T-cell (primary cell): Measurements from ENCODE around the gene GPR6. TPM values are rescaled to one million over a fixed set of nuclear protein-coding genes. Genes with fewer than 3 reads are reported as not detected.

ENCODE experiments used
- ATAC-seq, 4 experiments: fragments of 200-7000 bp in 3 of 4; fragments of 150-1000 bp in 1 of 4; cut with Tn5 transposase; replicated peaks in 1 of 4; 1 replicate in 3 of 4; 2 replicates in 1 of 4; pipeline ENCODE4 v1.10.0; 2021; ENCODE audit warnings: moderate library complexity in 3 of 4, mild to moderate bottlenecking in 2 of 4, moderate number of reproducible peaks in 1 of 4
- CTCF ChIA-PET, 2 donors: fragments of 300-600 bp; sonication (Branson Sonifier 250); formaldehyde crosslinking; loops; one replicate each; lab custom pipeline; 2022; ENCODE audit warnings: antibody characterized with exemption in 2 of 2; lab: Charles Lee
- POLR2A ChIA-PET, 2 donors: fragments of 300-600 bp; sonication (Branson Sonifier 250); formaldehyde crosslinking; loops; one replicate each; lab custom pipeline; 2022; ENCODE audit warnings: antibody characterized with exemption in 2 of 2; lab: Charles Lee
- DNase-seq, 35 experiments: peaks; one replicate each; pipeline versions ENCODE4 v3.0.0 to v3.0.0-alpha.2; 2013 to 2023
- H3K27ac ChIP-seq: one replicate; pipeline ENCODE4 v1.5.1; 2013; ENCODE audit warnings: low read length
- H3K27me3 ChIP-seq, 2 experiments: replicated peaks in 1 of 2; 1 replicate in 1 of 2; 2 replicates in 1 of 2; pipeline versions ENCODE4 v1.6.1 to v1.7.0; 2013; ENCODE audit warnings: low read length in 1 of 2, mixed read lengths in 1 of 2; ENCODE audit not compliant: control insufficient read depth in 2 of 2, insufficient read depth in 2 of 2; ENCODE audit errors: extremely low read depth in 1 of 2
- H3K36me3 ChIP-seq, 2 donors: 1 replicate in 1 of 2; 2 replicates in 1 of 2; pipeline versions ENCODE4 v1.6.1 to v1.7.0; 2013; ENCODE audit warnings: low read length in 1 of 2; ENCODE audit not compliant: control insufficient read depth in 2 of 2, insufficient read depth in 1 of 2; ENCODE audit errors: extremely low read depth in 1 of 2
- H3K4me1 ChIP-seq, 2 experiments: 1 replicate in 1 of 2; 2 replicates in 1 of 2; pipeline versions ENCODE4 v1.6.1 to v1.7.0; 2013; ENCODE audit warnings: low read length in 2 of 2, mixed read lengths in 1 of 2; ENCODE audit not compliant: insufficient read depth in 2 of 2, control insufficient read depth in 1 of 2; ENCODE audit errors: extremely low read depth in 1 of 2
- H3K4me3 ChIP-seq, 2 donors: 1 replicate in 1 of 2; 2 replicates in 1 of 2; pipeline versions ENCODE4 v1.5.1 to v1.7.0; 2013; ENCODE audit warnings: mild to moderate bottlenecking in 2 of 2, low read length in 1 of 2, moderate library complexity in 1 of 2; ENCODE audit not compliant: control insufficient read depth in 1 of 2; ENCODE audit errors: extremely low read depth in 1 of 2
- H3K9me3 ChIP-seq: 2 replicates; pipeline ENCODE4 v1.7.0; 2013
- H3K27ac Mint-ChIP-seq, 2 donors: one replicate each; pipeline ENCODE4 v1.8.0; 2020 to 2021; ENCODE audit warnings: mild to moderate bottlenecking in 2 of 2, mixed read lengths in 2 of 2
- H3K27me3 Mint-ChIP-seq, 2 donors: one replicate each; pipeline ENCODE4 v1.8.0; 2021 to 2022; ENCODE audit warnings: mixed read lengths in 2 of 2
- H3K36me3 Mint-ChIP-seq: one replicate; pipeline ENCODE4 v1.8.0; 2021; ENCODE audit warnings: mixed read lengths
- H3K4me1 Mint-ChIP-seq, 3 donors: one replicate each; pipeline ENCODE4 v1.8.0; 2020 to 2022; ENCODE audit warnings: mixed read lengths in 3 of 3, mild to moderate bottlenecking in 1 of 3
- H3K4me3 Mint-ChIP-seq, 3 donors: one replicate each; pipeline ENCODE4 v1.8.0; 2020 to 2022; ENCODE audit warnings: mild to moderate bottlenecking in 3 of 3, mixed read lengths in 3 of 3, moderate library complexity in 3 of 3
- H3K9me3 Mint-ChIP-seq, 3 donors: one replicate each; pipeline ENCODE4 v1.8.0; 2020 to 2022; ENCODE audit warnings: mixed read lengths in 3 of 3
- WGBS: methylation state at CpG from one replicate; pipeline ENCODE4 v1.1.5; 2013; ENCODE audit warnings: missing lambda C conversion rate; ENCODE audit not compliant: insufficient coverage; 5-methylcytosine and 5-hydroxymethylcytosine counted together
- total RNA-seq, 35 experiments: library from RNA in 6 of 35; stranded (reverse) in 6 of 35; fragments of 120-200 nt in 1 of 35; gene quantifications; one replicate each; pipeline versions ENCODE4 v1.2.1 to v1.2.4 and lab custom pipeline; 2013 to 2026

GPR6 gene, protein sequence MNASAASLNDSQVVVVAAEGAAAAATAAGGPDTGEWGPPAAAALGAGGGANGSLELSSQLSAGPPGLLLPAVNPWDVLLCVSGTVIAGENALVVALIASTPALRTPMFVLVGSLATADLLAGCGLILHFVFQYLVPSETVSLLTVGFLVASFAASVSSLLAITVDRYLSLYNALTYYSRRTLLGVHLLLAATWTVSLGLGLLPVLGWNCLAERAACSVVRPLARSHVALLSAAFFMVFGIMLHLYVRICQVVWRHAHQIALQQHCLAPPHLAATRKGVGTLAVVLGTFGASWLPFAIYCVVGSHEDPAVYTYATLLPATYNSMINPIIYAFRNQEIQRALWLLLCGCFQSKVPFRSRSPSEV
- total RNA-seq (not detected), total RNA-seq (lab: John Stamatoyannopoulos, UW) (0 to 0.06 (median 0) reads per million in 29 experiments)
- total RNA-seq (2013) = not detected

DNA sequence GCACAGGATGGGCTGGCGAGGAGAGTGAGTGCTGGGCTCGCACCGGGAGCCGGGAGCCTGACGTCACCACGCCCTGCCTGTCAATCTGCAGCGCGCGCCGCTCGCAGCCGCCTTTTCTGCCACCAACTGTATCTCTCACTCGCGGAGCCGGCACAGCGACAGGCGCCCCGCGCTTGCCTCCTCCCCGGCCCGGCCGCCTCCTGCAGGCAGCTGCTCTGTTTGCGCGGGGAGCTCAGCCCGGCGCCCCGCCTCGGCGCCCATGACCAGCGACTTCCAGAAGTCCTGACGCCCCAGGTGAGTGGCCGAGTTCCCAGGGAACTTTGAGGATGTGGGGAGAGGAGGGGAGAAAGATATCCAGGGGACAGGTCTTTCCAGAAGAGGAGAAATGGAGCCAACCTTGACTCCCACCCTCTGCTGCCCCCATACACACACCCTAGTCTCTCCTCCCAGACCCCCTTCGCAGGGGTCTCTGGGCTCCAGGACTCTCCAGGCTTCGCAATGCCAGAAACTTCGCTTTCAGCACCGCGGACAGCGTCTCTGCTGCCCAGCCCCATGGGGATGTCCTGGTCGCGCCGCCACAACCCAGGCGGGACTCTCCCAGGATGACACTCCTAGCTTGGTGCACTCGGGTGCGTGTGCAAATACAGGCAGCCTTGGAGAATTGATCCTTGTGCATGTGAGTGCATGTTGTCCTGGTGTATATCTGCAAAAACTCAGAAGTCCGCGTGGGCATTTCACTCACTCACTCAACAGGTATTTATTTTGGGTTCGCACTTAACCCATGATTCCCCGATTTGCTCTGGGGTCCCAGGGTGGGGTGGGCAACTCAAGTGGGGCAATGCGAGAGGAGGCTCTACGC is at the start of gene GPR6:
Gene GPR6, plus strand, starts transcription at position 138 of the 859 bp plus-strand sequence. CDS start 802 bp downstream, outside the sequence.
- Histone ChIP-seq H3K27me3 (peaks cover 15 to 34% of the 10 kb centered on the region in 2 experiments), H3K9me3 (no peaks in the 10 kb centered on the region), H3K4me1 (no peaks in the 10 kb centered on the region), H3K36me3 (no peaks in the 10 kb centered on the region), H3K4me3 (no peak within 1 kb of the TSS), H3K27ac (no peak within 1 kb of the TSS)
- 16% methylated on average over 34 of the region's 50 CpGs for WGBS
- ChIA-PET CTCF (no interaction called here), POLR2A (no interaction called here)
- Mint-ChIP-seq H3K4me1 (no peaks in the 10 kb centered on the region), H3K9me3 (no peaks in the 10 kb centered on the region), H3K4me3 (no peak within 1 kb of the TSS), H3K36me3 (no peaks in the 10 kb centered on the region), H3K27ac (no peak within 1 kb of the TSS), H3K27me3 (peaks cover 56 to 63% of the 10 kb centered on the region in 2 donors)
- DNase-seq (peak in 25 of 35 experiments; percentile 0 to 46 (median 16)), ATAC-seq (no peak)

- Histone ChIP-seq H3K4me1 (no peaks in the 10 kb centered on the region), H3K4me3 (no peak overlapping the region), H3K9me3 (no peaks in the 10 kb centered on the region), H3K36me3 (no peaks in the 10 kb centered on the region), H3K27me3 (peaks cover 0 to 6% of the 10 kb centered on the region in 2 experiments), H3K27ac (no peak overlapping the region)
- no peak for DNase-seq
- peaks cover 4 to 9% (median 8%) of the 10 kb centered on the region in 3 donors for H3K9me3 Mint-ChIP-seq
- no peak overlapping the region for H3K4me3 Mint-ChIP-seq
- WGBS = 87% methylated on average over 3 of the region's 8 CpGs
- peaks cover 0 to 7% of the 10 kb centered on the region in 2 donors for H3K27me3 Mint-ChIP-seq
- ChIA-PET CTCF (no interaction called here), POLR2A (no interaction called here)
- H3K27ac Mint-ChIP-seq = no peak overlapping the region
- no peaks in the 10 kb centered on the region for H3K36me3 Mint-ChIP-seq
- no peaks in the 10 kb centered on the region for H3K4me1 Mint-ChIP-seq
- no peak for ATAC-seq
Measured at GRCh38 chr6:109934293-109934692, 43.8 kb upstream of the GPR6 start.

- Histone ChIP-seq H3K4me3 (no peak overlapping the region), H3K27ac (no peak overlapping the region), H3K9me3 (no peaks in the 10 kb centered on the region), H3K36me3 (no peaks in the 10 kb centered on the region), H3K27me3 (peaks cover 0 to 15% of the 10 kb centered on the region in 2 experiments), H3K4me1 (no peaks in the 10 kb centered on the region)
- Mint-ChIP-seq H3K36me3 (no peaks in the 10 kb centered on the region), H3K4me1 (no peaks in the 10 kb centered on the region), H3K9me3 (peaks cover 4 to 9% (median 8%) of the 10 kb centered on the region in 3 donors), H3K27ac (no peak overlapping the region), H3K27me3 (peaks cover 8 to 14% of the 10 kb centered on the region in 2 donors), H3K4me3 (no peak overlapping the region)
- 100% methylated on average over 1 of the region's 2 CpGs for WGBS
- ATAC-seq (no peak), DNase-seq (no peak)
- POLR2A ChIA-PET = no interaction called here
- CTCF ChIA-PET = no interaction called here
Measured at GRCh38 chr6:109939654-109940053, 38.5 kb upstream of the GPR6 start.

- POLR2A ChIA-PET = no interaction called here
Measured at GRCh38 chr6:109944448-109944847, 33.7 kb upstream of the GPR6 start.

GRCh38 chr6:109945091-109945490 is 33.0 kb upstream of the GPR6 start:
- DNase-seq (no peak), ATAC-seq (no peak)
- no peak overlapping the region for H3K4me3 Mint-ChIP-seq
- no peaks in the 10 kb centered on the region for H3K9me3 Mint-ChIP-seq
- Histone ChIP-seq H3K4me3 (no peak overlapping the region), H3K9me3 (no peaks in the 10 kb centered on the region), H3K27me3 (peaks cover 0 to 29% of the 10 kb centered on the region in 2 experiments), H3K27ac (no peak overlapping the region), H3K36me3 (no peaks in the 10 kb centered on the region), H3K4me1 (no peaks in the 10 kb centered on the region)
- peaks cover 24 to 27% of the 10 kb centered on the region in 2 donors for H3K27me3 Mint-ChIP-seq
- H3K27ac Mint-ChIP-seq = no peak overlapping the region
- ChIA-PET POLR2A (no interaction called here), CTCF (no interaction called here)
- H3K4me1 Mint-ChIP-seq = no peaks in the 10 kb centered on the region
- no peaks in the 10 kb centered on the region for H3K36me3 Mint-ChIP-seq

More at GRCh38 chr6:109944448-109944847, 33.7 kb upstream of the GPR6 start:
- Mint-ChIP-seq H3K4me1 (no peaks in the 10 kb centered on the region), H3K27ac (no peak overlapping the region), H3K27me3 (peaks cover 19 to 24% of the 10 kb centered on the region in 2 donors), H3K36me3 (no peaks in the 10 kb centered on the region), H3K9me3 (no peaks in the 10 kb centered on the region), H3K4me3 (no peak overlapping the region)
- H3K4me1 ChIP-seq = no peaks in the 10 kb centered on the region
- DNase-seq (no peak), ATAC-seq (no peak)
- peaks cover 0 to 25% of the 10 kb centered on the region in 2 experiments for H3K27me3 ChIP-seq
- H3K4me3 ChIP-seq = no peak overlapping the region
- CTCF ChIA-PET = no interaction called here
- H3K36me3 ChIP-seq = no peaks in the 10 kb centered on the region
- no peaks in the 10 kb centered on the region for H3K9me3 ChIP-seq
- WGBS = 58% methylated on average over 2 of the region's 4 CpGs
- no peak overlapping the region for H3K27ac ChIP-seq

GRCh38 chr6:109946979-109947378 is 31.1 kb upstream of the GPR6 start:
- Mint-ChIP-seq H3K27ac (no peak overlapping the region), H3K9me3 (no peaks in the 10 kb centered on the region), H3K36me3 (no peaks in the 10 kb centered on the region), H3K4me3 (no peak overlapping the region), H3K27me3 (peaks cover 22 to 29% of the 10 kb centered on the region in 2 donors), H3K4me1 (no peaks in the 10 kb centered on the region)
- peaks cover 0 to 28% of the 10 kb centered on the region in 2 experiments for H3K27me3 ChIP-seq
- no peaks in the 10 kb centered on the region for H3K4me1 ChIP-seq
- no peak overlapping the region for H3K4me3 ChIP-seq
- CTCF ChIA-PET = no interaction called here
- no peaks in the 10 kb centered on the region for H3K9me3 ChIP-seq
- no peaks in the 10 kb centered on the region for H3K36me3 ChIP-seq
- POLR2A ChIA-PET = no interaction called here
- DNase-seq (no peak), ATAC-seq (no peak)
- 100% methylated on average over 2 of the region's 4 CpGs for WGBS
- no peak overlapping the region for H3K27ac ChIP-seq
